HG02763 (cell line): ENCODE data around the gene MOAP1.
"Not testable (repeated sequence)": the region's sequence is repeated elsewhere in the genome, so short reads cannot be mapped to it uniquely, and the experiment has no call there.

Source experiments
- ATAC-seq: cut with Tn5 transposase; IDR thresholded peaks from one replicate; pipeline ENCODE4 v1.9.1; 2021; ENCODE audit warnings: mild to moderate bottlenecking, moderate library complexity; ENCODE audit not compliant: unreplicated experiment

The MOAP1 gene

GRCh38 chr14:93150227-93151208 lies 34.2 kb downstream of the MOAP1 start:
- no peak for ATAC-seq

- no peak for ATAC-seq
Measured at GRCh38 chr14:93148979-93149378, 35.7 kb downstream of the MOAP1 start.

- no peak for ATAC-seq
Measured at GRCh38 chr14:93146119-93146518, 38.6 kb downstream of the MOAP1 start.

- ATAC-seq: no peak
Measured at GRCh38 chr14:93142854-93143652, 41.6 kb downstream of the MOAP1 start.

- ATAC-seq: no peak
Measured at GRCh38 chr14:93137864-93138263, 46.8 kb downstream of the MOAP1 start.

GRCh38 chr14:93136508-93136907 lies 48.2 kb downstream of the MOAP1 start:
- ATAC-seq: not testable (repeated sequence)

GRCh38 chr14:93136009-93136408 lies 48.7 kb downstream of the MOAP1 start:
- no peak for ATAC-seq

GRCh38 chr14:93135399-93135798 lies 49.3 kb downstream of the MOAP1 start:
- no peak for ATAC-seq

GRCh38 chr14:93133464-93133863 lies 51.2 kb downstream of the MOAP1 start:
- ATAC-seq: no peak

GRCh38 chr14:93132472-93133065 lies 52.1 kb downstream of the MOAP1 start:
- ATAC-seq: no peak
